ENCODE measurements around the gene IGSF3.
"Not testable (repeated sequence)": the region's sequence is repeated elsewhere in the genome, so short reads cannot be mapped to it uniquely, and the experiment has no call there.

DNA sequence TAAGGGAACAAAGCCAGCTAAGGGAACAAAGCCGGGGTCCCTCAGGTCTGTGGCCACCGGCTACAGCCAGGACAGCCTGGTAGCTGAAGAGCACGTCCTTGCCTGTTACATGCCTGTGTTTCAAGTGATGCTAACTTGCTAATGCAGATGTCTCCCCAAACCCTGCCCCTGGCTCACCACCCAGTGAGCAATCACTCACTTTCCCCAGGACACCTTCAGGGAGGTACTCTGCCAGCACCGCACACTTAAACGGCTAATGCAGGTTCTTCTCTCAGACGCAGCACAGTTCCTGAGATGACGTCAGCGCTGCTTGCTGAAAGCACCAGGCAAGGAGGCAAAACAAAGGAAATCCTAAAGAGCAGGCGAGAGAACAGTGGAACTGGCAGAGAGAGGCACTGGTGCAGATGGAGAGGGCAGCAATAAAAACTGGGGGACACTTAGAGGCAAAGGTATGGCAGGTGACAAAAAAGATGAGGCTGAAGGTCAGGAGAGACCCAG is 20.8 kb downstream of the IGSF3 start:
- TF ChIP-seq, protein P1, sequence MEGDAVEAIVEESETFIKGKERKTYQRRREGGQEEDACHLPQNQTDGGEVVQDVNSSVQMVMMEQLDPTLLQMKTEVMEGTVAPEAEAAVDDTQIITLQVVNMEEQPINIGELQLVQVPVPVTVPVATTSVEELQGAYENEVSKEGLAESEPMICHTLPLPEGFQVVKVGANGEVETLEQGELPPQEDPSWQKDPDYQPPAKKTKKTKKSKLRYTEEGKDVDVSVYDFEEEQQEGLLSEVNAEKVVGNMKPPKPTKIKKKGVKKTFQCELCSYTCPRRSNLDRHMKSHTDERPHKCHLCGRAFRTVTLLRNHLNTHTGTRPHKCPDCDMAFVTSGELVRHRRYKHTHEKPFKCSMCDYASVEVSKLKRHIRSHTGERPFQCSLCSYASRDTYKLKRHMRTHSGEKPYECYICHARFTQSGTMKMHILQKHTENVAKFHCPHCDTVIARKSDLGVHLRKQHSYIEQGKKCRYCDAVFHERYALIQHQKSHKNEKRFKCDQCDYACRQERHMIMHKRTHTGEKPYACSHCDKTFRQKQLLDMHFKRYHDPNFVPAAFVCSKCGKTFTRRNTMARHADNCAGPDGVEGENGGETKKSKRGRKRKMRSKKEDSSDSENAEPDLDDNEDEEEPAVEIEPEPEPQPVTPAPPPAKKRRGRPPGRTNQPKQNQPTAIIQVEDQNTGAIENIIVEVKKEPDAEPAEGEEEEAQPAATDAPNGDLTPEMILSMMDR (conservative IDR thresholded peaks at IDR 0.05 in 1 of 2, IDR thresholded peaks at IDR 0.05 in 1 of 2; ENCODE audit: low read depth in 1 of 2, low read length in 2 of 2), result not testable (repeated sequence)
- TF ChIP-seq EZH2 (IDR thresholded peaks at IDR 0.05; ENCODE audit: low read length, missing control alignments), result not testable (repeated sequence)
